Tibial artery (tissue), 4 donors: ENCODE data around the gene ABCD2.

Experiments used
- DNase-seq, 2 donors: peaks; one replicate each; pipeline ENCODE4 v3.0.0-alpha.2; 2019
- H3K27ac ChIP-seq, 2 donors: fragments of 200-600 bp; sonication (generic) in 1 of 2; 1 replicate in 1 of 2; 2 replicates in 1 of 2; pipeline ENCODE4 v1.5.1; 2018 to 2019; ENCODE audit warnings: mild to moderate bottlenecking in 1 of 2
- H3K27me3 ChIP-seq, 2 donors: fragments of 200-600 bp; sonication (generic) in 1 of 2; one replicate each; pipeline versions ENCODE4 v1.5.1 to v1.6.0; 2016 to 2019
- H3K36me3 ChIP-seq, 3 donors: fragments of 200-600 bp; sonication (generic) in 2 of 3; one replicate each; pipeline ENCODE4 v1.5.1; 2016 to 2019; ENCODE audit warnings: mild to moderate bottlenecking in 2 of 3
- H3K4me1 ChIP-seq, 4 donors: fragments of 200-600 bp; sonication (generic) in 2 of 4; 1 replicate in 3 of 4; 2 replicates in 1 of 4; pipeline ENCODE4 v1.5.1; 2016 to 2019
- H3K4me3 ChIP-seq, 2 donors: fragments of 200-600 bp; sonication (generic) in 1 of 2; 1 replicate in 1 of 2; 2 replicates in 1 of 2; pipeline ENCODE4 v1.5.1; 2018 to 2019; ENCODE audit warnings: mild to moderate bottlenecking in 2 of 2
- H3K9me3 ChIP-seq, 3 donors: fragments of 200-600 bp; sonication (generic) in 1 of 3; one replicate each; pipeline ENCODE4 v1.5.1; 2016 to 2019
- intact Hi-C: fragments of 100-400 bp; cut with DNase I; formaldehyde crosslinking; loops from one replicate; pipeline ENCODE4 v1.15.0; 2023; ENCODE audit warnings: low total_unique reads
- TF ChIP-seq, protein P1 (sequence below), 2 experiments: fragments of 200-600 bp in 1 of 2; fragments of 450-650 bp in 1 of 2; IDR thresholded peaks; one replicate each; pipeline ENCODE4 v1.5.1; 2017 to 2019; ENCODE audit warnings: antibody characterized with exemption in 2 of 2, mild to moderate bottlenecking in 1 of 2, moderate library complexity in 1 of 2

Gene ABCD2

GRCh38 chr12:39638840-39639239 is 19.2 kb upstream of the ABCD2 start:
- H3K4me3 ChIP-seq, result no peak overlapping the region
- H3K27me3 ChIP-seq, result no peaks in the 10 kb centered on the region
- no peaks in the 10 kb centered on the region for H3K9me3 ChIP-seq
- H3K36me3 ChIP-seq, result no peaks in the 10 kb centered on the region
- H3K4me1 ChIP-seq, result no peaks in the 10 kb centered on the region
- no peak overlapping the region for H3K27ac ChIP-seq
- no peak for DNase-seq
- TF ChIP-seq, protein P1, sequence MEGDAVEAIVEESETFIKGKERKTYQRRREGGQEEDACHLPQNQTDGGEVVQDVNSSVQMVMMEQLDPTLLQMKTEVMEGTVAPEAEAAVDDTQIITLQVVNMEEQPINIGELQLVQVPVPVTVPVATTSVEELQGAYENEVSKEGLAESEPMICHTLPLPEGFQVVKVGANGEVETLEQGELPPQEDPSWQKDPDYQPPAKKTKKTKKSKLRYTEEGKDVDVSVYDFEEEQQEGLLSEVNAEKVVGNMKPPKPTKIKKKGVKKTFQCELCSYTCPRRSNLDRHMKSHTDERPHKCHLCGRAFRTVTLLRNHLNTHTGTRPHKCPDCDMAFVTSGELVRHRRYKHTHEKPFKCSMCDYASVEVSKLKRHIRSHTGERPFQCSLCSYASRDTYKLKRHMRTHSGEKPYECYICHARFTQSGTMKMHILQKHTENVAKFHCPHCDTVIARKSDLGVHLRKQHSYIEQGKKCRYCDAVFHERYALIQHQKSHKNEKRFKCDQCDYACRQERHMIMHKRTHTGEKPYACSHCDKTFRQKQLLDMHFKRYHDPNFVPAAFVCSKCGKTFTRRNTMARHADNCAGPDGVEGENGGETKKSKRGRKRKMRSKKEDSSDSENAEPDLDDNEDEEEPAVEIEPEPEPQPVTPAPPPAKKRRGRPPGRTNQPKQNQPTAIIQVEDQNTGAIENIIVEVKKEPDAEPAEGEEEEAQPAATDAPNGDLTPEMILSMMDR (IDR thresholded peaks at IDR 0.05), result no peak
- intact Hi-C loops, result no loop called here

GRCh38 chr12:39638178-39638577 is 18.6 kb upstream of the ABCD2 start:
- DNase-seq, result no peak

GRCh38 chr12:39632670-39633069 is 13.1 kb upstream of the ABCD2 start:
- Histone ChIP-seq H3K9me3 (no peaks in the 10 kb centered on the region), H3K27ac (no peak overlapping the region), H3K4me1 (peaks cover 0 to 14% (median 1%) of the 10 kb centered on the region in 4 donors), H3K36me3 (no peaks in the 10 kb centered on the region), H3K4me3 (no peak overlapping the region), H3K27me3 (no peaks in the 10 kb centered on the region)
- TF ChIP-seq, protein P1 (IDR thresholded peaks at IDR 0.05), result no peak
- DNase-seq, result no peak
- intact Hi-C loops, result no loop called here

More at GRCh38 chr12:39638178-39638577, 18.6 kb upstream of the ABCD2 start:
- H3K4me3 ChIP-seq, result no peak overlapping the region
- H3K27ac ChIP-seq, result no peak overlapping the region
- no peaks in the 10 kb centered on the region for H3K4me1 ChIP-seq
- H3K27me3 ChIP-seq, result no peaks in the 10 kb centered on the region
- intact Hi-C loops, result no loop called here
- H3K36me3 ChIP-seq, result no peaks in the 10 kb centered on the region
- TF ChIP-seq, protein P1 (IDR thresholded peaks at IDR 0.05), result no peak
- H3K9me3 ChIP-seq, result no peaks in the 10 kb centered on the region

DNA sequence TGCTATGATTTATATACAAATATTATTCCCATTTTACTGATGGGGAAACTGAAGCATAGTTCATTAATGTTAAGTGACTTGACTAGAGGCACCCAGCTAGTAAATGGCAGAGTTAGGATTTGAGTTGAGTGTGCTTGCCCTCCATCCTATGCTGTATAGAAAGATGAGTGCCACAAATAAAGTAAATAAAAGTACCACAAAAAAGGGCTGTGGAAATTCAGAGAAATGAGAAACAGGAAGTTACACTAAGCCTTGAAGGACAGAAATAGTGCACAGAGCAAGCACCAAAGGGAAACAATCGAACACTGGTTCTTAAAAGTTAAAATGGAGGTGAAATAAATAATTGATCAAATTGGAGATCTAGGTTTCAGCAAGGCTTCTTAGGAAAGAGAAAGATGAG is 9.2 kb upstream of the ABCD2 start:
- Histone ChIP-seq H3K27ac (peak overlapping the region in 1 of 2 donors; percentile 47), H3K36me3 (no peaks in the 10 kb centered on the region), H3K27me3 (no peaks in the 10 kb centered on the region), H3K4me1 (peaks cover 0 to 16% (median 1%) of the 10 kb centered on the region in 4 donors), H3K4me3 (no peak overlapping the region), H3K9me3 (no peaks in the 10 kb centered on the region)
- no peak for DNase-seq
- TF ChIP-seq, protein P1 (IDR thresholded peaks at IDR 0.05), result no peak
- intact Hi-C loops, result no loop called here

DNA sequence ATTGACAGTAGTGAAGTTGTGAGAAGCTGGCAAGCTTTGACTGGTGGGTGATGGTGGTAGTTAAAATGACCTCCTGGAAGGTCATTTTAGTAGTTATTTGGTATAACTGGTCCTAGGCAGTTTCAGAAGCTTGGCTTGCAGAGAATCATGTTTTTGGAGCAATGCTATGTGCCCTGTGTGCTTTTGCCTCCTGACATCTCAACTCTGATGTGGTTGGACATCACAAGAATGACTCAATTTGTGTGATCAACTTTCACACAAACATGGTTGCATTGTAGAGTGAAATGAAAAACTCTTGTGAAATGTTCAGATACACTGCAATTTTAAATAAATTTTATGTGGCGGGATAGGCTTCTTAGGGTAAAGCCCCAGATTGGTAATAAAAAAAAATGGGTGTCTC is 8.3 kb upstream of the ABCD2 start:
- Histone ChIP-seq H3K4me1 (peaks cover 0 to 16% (median 1%) of the 10 kb centered on the region in 4 donors), H3K9me3 (no peaks in the 10 kb centered on the region), H3K4me3 (no peak overlapping the region), H3K36me3 (no peaks in the 10 kb centered on the region), H3K27ac (peak overlapping the region in 1 of 2 donors; percentile 47), H3K27me3 (no peaks in the 10 kb centered on the region)
- intact Hi-C loops, result no loop called here
- no peak for DNase-seq
- TF ChIP-seq, protein P1 (IDR thresholded peaks at IDR 0.05), result no peak
